OCI-LY3 (cell line): ENCODE results near the gene ANGPTL4.

Experiments
- CTCF ChIP-seq: fragments of 200-600, 300-600 bp; sonication (generic); IDR thresholded peaks from 2 replicates; pipeline ENCODE4 v1.5.1; 2014; ENCODE audit warnings: antibody characterized with exemption, low read length, low read depth
- EZH2phosphoT487 ChIP-seq: fragments of 200-600 bp; shearing (Covaris generic); IDR thresholded peaks from 2 replicates; pipeline ENCODE4 v1.6.1; 2018; ENCODE audit warnings: antibody characterized with exemption, mixed run types, low read depth

GRCh38 chr19:8342684-8343482 is 21.1 kb upstream of the ANGPTL4 start, which contains the start of gene KANK3:
- TF ChIP-seq CTCF (no peak), EZH2phosphoT487 (no peak)
